GM19328 (cell line): ENCODE results near the gene ZDHHC4.
"Not testable (repeated sequence)": the region's sequence is repeated elsewhere in the genome, so short reads cannot be mapped to it uniquely, and the experiment has no call there.

ENCODE experiments used
- ATAC-seq: cut with Tn5 transposase; IDR thresholded peaks from one replicate; pipeline ENCODE4 v1.9.1; 2021; ENCODE audit warnings: mild to moderate bottlenecking, moderate library complexity; ENCODE audit not compliant: unreplicated experiment

The ZDHHC4 gene

GRCh38 chr7:6631605-6632004, 54.4 kb downstream of the ZDHHC4 start:
- ATAC-seq: no peak

- no peak for ATAC-seq
Observed at GRCh38 chr7:6634021-6634420, 56.8 kb downstream of the ZDHHC4 start.

GRCh38 chr7:6634971-6635370, 57.7 kb downstream of the ZDHHC4 start:
- not testable (repeated sequence) for ATAC-seq

GRCh38 chr7:6636741-6637543, 59.7 kb downstream of the ZDHHC4 start, which contains the start of gene ZNF316:
ZNF316 (plus strand) TSS chr7:6637318; CDS start chr7:6642410, 5,092 bp downstream.
- peak; percentile 67 for ATAC-seq

- peak; percentile 74 for ATAC-seq
Observed at GRCh38 chr7:6637544-6638229, 60.4 kb downstream of the ZDHHC4 start.
